PC-3 (cell line): ENCODE data around the gene TANC1. TPM values are rescaled to one million over a fixed set of nuclear protein-coding genes. Genes with fewer than 3 reads are reported as not detected.
"Not testable (repeated sequence)": the region's sequence is repeated elsewhere in the genome, so short reads cannot be mapped to it uniquely, and the experiment has no call there.

Source experiments
- ATAC-seq: fragments of 200-7000 bp; cut with Tn5 transposase; 2 replicates; pipeline ENCODE4 v1.9.1; 2020; ENCODE audit warnings: mild to moderate bottlenecking, moderate library complexity
- BruUV-seq: library from RNA; stranded (reverse); fragments of 400-500 nt; replicated peaks from 2 replicates; lab custom pipeline; 2021; lab: Mats Ljungman, UMichigan
- CTCF ChIA-PET: fragments of 300-600 bp; sonication (Branson Sonifier 250); formaldehyde crosslinking; loops from one replicate; lab custom pipeline; 2022; ENCODE audit warnings: antibody characterized with exemption; lab: Charles Lee
- POLR2A ChIA-PET: fragments of 300-600 bp; sonication (Branson Sonifier 250); formaldehyde crosslinking; loops from one replicate; lab custom pipeline; 2022; ENCODE audit warnings: antibody characterized with exemption; ENCODE audit not compliant: unreplicated experiment; lab: Charles Lee
- DNase-seq: peaks from one replicate; pipeline ENCODE4 v3.0.0-alpha.2; 2015
- H2AFZ ChIP-seq: fragments of 300-600 bp; sonication (generic); 2 replicates; pipeline ENCODE4 v1.6.0; 2016; ENCODE audit warnings: antibody characterized with exemption, low read length
- H3F3A ChIP-seq: fragments of 300-600 bp; sonication (generic); one replicate; pipeline ENCODE4 v1.6.0; 2017; ENCODE audit warnings: antibody characterized with exemption, low read length, control low read depth, mild to moderate bottlenecking; ENCODE audit not compliant: unreplicated experiment
- H3K27ac ChIP-seq: fragments of 300-600 bp; sonication (generic); 2 replicates; pipeline ENCODE4 v1.5.1; 2016; ENCODE audit warnings: mild to moderate bottlenecking, low read length
- H3K27me3 ChIP-seq: fragments of 300-600 bp; sonication (generic); 2 replicates; pipeline ENCODE4 v1.6.1; 2016; ENCODE audit warnings: low read length, mixed read lengths
- H3K36me3 ChIP-seq: fragments of 300-600 bp; sonication (generic); 2 replicates; pipeline ENCODE4 v1.6.1; 2016; ENCODE audit warnings: low read depth, mixed run types, low read length, mixed read lengths
- H3K4me1 ChIP-seq: fragments of 300-600 bp; sonication (generic); 2 replicates; pipeline ENCODE4 v1.5.1; 2016; ENCODE audit warnings: low read length; ENCODE audit not compliant: insufficient read depth
- H3K4me2 ChIP-seq: fragments of 300-600 bp; sonication (generic); 2 replicates; pipeline ENCODE4 v1.6.0; 2016; ENCODE audit warnings: low read length
- H3K4me3 ChIP-seq: fragments of 300-600 bp; sonication (generic); 2 replicates; pipeline ENCODE4 v1.5.1; 2016; ENCODE audit warnings: mild to moderate bottlenecking, low read length, mixed read lengths
- H3K79me2 ChIP-seq: fragments of 300-600 bp; sonication (generic); 2 replicates; pipeline ENCODE4 v1.6.1; 2017; ENCODE audit warnings: low read length, mixed read lengths
- H3K9ac ChIP-seq: fragments of 300-600 bp; sonication (generic); 2 replicates; pipeline ENCODE4 v1.6.0; 2016; ENCODE audit warnings: mild to moderate bottlenecking, low read length
- H3K9me2 ChIP-seq: fragments of 300-600 bp; sonication (generic); replicated peaks from 2 replicates; pipeline ENCODE4 v1.6.1; 2016; ENCODE audit warnings: mixed run types, low read length, mixed read lengths
- H3K9me3 ChIP-seq: fragments of 300-600 bp; sonication (generic); 2 replicates; pipeline ENCODE4 v1.6.1; 2016; ENCODE audit warnings: low read length, mixed read lengths
- H4K20me1 ChIP-seq: fragments of 300-600 bp; sonication (generic); 2 replicates; pipeline ENCODE4 v1.6.1; 2016; ENCODE audit warnings: low read length, mixed read lengths
- EZH2 ChIP-seq: fragments of 300-600 bp; sonication (generic); IDR thresholded peaks from one replicate; pipeline ENCODE4 v1.6.1; 2017; ENCODE audit warnings: antibody characterized with exemption, mild to moderate bottlenecking, low read length; ENCODE audit not compliant: unreplicated experiment
- EZH2phosphoT487 ChIP-seq: fragments of 300-600 bp; sonication (generic); IDR thresholded peaks from 2 replicates; pipeline ENCODE4 v1.6.1; 2018; ENCODE audit warnings: mild to moderate bottlenecking, antibody characterized with exemption, low read length, borderline replicate concordance
- intact Hi-C: fragments of 100-400 bp; cut with micrococcal nuclease; formaldehyde crosslinking; loops from 2 replicates; pipeline ENCODE4 v1.9.0; 2023
- total RNA-seq: library from RNA; depleted of rRNA; stranded (reverse); fragments of >200 nt; gene quantifications from 2 replicates; pipeline ENCODE4 v1.2.3, GENCODE V29; 2014
- TF ChIP-seq, protein P1 (sequence below): fragments of 300-600 bp; sonication (generic); conservative IDR thresholded peaks from 2 replicates; pipeline ENCODE4 v1.5.1; 2017; ENCODE audit warnings: antibody characterized with exemption, low read depth, mild to moderate bottlenecking, low read length

Gene TANC1
- total RNA-seq, 1 experiment from 2014 or later, result 17.6 TPM

DNA sequence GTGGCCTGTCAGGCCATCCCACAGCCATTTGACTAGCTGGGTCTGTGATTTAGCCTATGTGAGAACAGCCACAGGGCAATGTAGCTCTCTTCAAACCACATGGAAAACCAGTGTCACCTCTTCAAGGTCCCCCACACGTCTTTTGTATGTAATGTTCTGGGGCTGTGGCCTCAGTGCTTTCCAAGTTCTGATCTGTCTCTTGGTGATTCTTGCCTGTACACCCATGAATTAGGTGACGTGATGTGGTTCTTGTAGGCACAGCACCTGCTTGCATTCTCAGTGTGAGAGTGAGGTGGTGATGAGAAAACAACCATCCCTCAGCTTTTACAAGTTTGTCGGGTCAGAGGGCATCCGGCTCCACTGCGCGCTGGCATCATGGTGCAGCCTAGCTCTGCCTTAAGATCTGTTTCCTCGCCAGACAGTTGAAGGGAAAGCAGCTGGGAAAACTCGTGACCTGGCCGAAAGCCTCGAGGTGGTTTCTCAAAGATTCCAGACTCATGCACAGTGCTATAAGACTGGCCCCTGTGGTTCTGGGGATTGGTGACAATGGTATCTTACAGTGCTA is 125.8 kb downstream of the TANC1 start:
- Histone ChIP-seq H3K9me2 (no peaks in the 10 kb centered on the region), H3F3A (peaks cover 8% of the 10 kb centered on the region), H3K9me3 (peaks cover 9% of the 10 kb centered on the region; the same call in 1 of the 2 replicates), H3K36me3 (peaks cover 23% of the 10 kb centered on the region), H3K27ac (peak overlapping the region; percentile 10; the same call in 1 of the 2 replicates), H3K4me1 (peaks cover 62% of the 10 kb centered on the region), H3K27me3 (no peaks in the 10 kb centered on the region), H3K79me2 (peaks cover 15% of the 10 kb centered on the region), H2AFZ (no peak overlapping the region), H3K4me3 (no peak overlapping the region), H4K20me1 (no peaks in the 10 kb centered on the region), H3K9ac (no peak overlapping the region), H3K4me2 (no peak overlapping the region)
- ChIA-PET POLR2A (no interaction called here), CTCF (no interaction called here)
- intact Hi-C loops, result loop anchor here (5.0 kb wide), 1 partner anchor 47 kb away; no protein-coding TSS in a partner anchor
- no peak for DNase-seq
- BruUV-seq, result no TSS peak
- TF ChIP-seq, protein P1, sequence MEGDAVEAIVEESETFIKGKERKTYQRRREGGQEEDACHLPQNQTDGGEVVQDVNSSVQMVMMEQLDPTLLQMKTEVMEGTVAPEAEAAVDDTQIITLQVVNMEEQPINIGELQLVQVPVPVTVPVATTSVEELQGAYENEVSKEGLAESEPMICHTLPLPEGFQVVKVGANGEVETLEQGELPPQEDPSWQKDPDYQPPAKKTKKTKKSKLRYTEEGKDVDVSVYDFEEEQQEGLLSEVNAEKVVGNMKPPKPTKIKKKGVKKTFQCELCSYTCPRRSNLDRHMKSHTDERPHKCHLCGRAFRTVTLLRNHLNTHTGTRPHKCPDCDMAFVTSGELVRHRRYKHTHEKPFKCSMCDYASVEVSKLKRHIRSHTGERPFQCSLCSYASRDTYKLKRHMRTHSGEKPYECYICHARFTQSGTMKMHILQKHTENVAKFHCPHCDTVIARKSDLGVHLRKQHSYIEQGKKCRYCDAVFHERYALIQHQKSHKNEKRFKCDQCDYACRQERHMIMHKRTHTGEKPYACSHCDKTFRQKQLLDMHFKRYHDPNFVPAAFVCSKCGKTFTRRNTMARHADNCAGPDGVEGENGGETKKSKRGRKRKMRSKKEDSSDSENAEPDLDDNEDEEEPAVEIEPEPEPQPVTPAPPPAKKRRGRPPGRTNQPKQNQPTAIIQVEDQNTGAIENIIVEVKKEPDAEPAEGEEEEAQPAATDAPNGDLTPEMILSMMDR, result no peak
- TF ChIP-seq EZH2 (no peak), EZH2phosphoT487 (no peak)
- ATAC-seq, result no peak

GRCh38 chr2:159095813-159096212 is 127.4 kb downstream of the TANC1 start:
- Histone ChIP-seq H4K20me1 (no peaks in the 10 kb centered on the region), H3K27me3 (no peaks in the 10 kb centered on the region), H2AFZ (no peak overlapping the region), H3K27ac (peak overlapping the region; percentile 98), H3K9ac (no peak overlapping the region), H3K79me2 (peaks cover 26% of the 10 kb centered on the region), H3K4me1 (peaks cover 72% of the 10 kb centered on the region), H3K36me3 (peaks cover 15% of the 10 kb centered on the region), H3K4me3 (no peak overlapping the region), H3K9me3 (peaks cover 9% of the 10 kb centered on the region; the same call in 1 of the 2 replicates), H3K9me2 (no peaks in the 10 kb centered on the region), H3F3A (peaks cover 8% of the 10 kb centered on the region), H3K4me2 (no peak overlapping the region)
- DNase-seq (peak; percentile 42), ATAC-seq (no peak)
- POLR2A ChIA-PET, result no interaction called here
- TF ChIP-seq EZH2, result no peak
- TF ChIP-seq EZH2phosphoT487, result no peak
- TF ChIP-seq, protein P1, result no peak
- no TSS peak for BruUV-seq
- intact Hi-C loops, result loop anchor here (5.0 kb wide), 1 partner anchor 129 kb away; the partner anchor contains the start of gene TANC1
- CTCF ChIA-PET, result no interaction called here

DNA sequence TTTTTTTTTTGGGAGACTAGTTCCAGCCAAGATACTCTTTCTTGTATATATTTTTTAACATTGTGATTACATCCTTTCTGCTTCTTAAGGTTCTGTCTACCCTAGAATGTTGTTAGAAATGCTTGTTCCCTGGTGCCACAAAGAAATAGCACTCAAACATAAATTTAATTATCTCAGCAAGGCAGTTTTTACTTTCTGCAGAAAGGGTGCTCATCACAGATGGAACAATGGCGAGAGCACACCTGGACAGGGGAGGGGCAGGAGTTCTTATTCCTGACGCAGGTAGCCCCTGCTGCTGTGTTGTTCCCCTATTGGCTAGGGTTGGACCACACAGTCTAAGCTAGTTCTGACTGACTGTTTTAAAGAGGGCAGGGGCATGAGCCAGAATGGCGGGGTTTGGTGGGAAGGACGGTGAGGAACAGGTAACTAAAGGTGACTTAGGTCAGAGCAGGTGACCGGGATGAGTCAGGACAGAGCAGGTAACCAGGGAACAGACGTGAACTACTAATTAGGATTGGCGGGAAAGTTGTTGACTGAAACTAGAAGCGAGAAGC is 127.9 kb downstream of the TANC1 start:
- DNase-seq, H3K4me2 ChIP-seq, H4K20me1 ChIP-seq, H3K9ac ChIP-seq, POLR2A ChIA-PET, BruUV-seq, H2AFZ ChIP-seq, CTCF ChIA-PET, H3K4me3 ChIP-seq, H3K27me3 ChIP-seq, H3F3A ChIP-seq, H3K9me3 ChIP-seq, H3K9me2 ChIP-seq, ATAC-seq: not testable (repeated sequence)
- H3K36me3 ChIP-seq, result peaks cover 15% of the 10 kb centered on the region
- H3K27ac ChIP-seq, result peak overlapping the region; percentile 98
- H3K4me1 ChIP-seq, result peaks cover 66% of the 10 kb centered on the region
- intact Hi-C loops, result loop anchor here (5.0 kb wide), 1 partner anchor 129 kb away; the partner anchor contains the start of gene TANC1
- peaks cover 30% of the 10 kb centered on the region for H3K79me2 ChIP-seq
